Measurements from ENCODE around the gene CEP192. TPM values are rescaled to one million over a fixed set of nuclear protein-coding genes. Genes with fewer than 3 reads are reported as not detected.
"Not testable (repeated sequence)": the region's sequence is repeated elsewhere in the genome, so short reads cannot be mapped to it uniquely, and the experiment has no call there.

CEP192 gene
- polyA plus RNA-seq, 3 donors: 3.0 to 29.6 (median 3.7) TPM

- WGBS (ENCODE audit: insufficient coverage): 86% methylated on average over 1 of the region's 2 CpGs
- Mint-ChIP-seq H3K9me3 (peaks cover 7 to 38% (median 16%) of the 10 kb centered on the region in 7 donors), H3K27me3 (ENCODE audit: low read depth in 3 of 3) (peaks cover 0 to 1% (median 0%) of the 10 kb centered on the region in 3 donors), H3K4me1 (no peaks in the 10 kb centered on the region), H3K36me3 (peaks cover 86 to 99% of the 10 kb centered on the region in 2 donors), H3K27ac (peak overlapping the region in 1 of 7 donors; percentile 8), H3K4me3 (no peak overlapping the region)
- no peak for DNase-seq
- Histone ChIP-seq H3K4me2 (replicated peaks; ENCODE audit: extremely low read depth, low read length, poor library complexity, severe bottlenecking) (no peak overlapping the region), H3K36me3 (replicated peaks in 1 of 2; ENCODE audit: control insufficient read depth in 1 of 2, insufficient read depth in 2 of 2, low read length in 2 of 2) (peaks cover 42 to 62% of the 10 kb centered on the region in 2 donors), H3K27me3 (ENCODE audit: control insufficient read depth in 2 of 2, insufficient read depth in 2 of 2, low read length in 2 of 2) (no peaks in the 10 kb centered on the region), H3K27ac (ENCODE audit: low read depth in 1 of 2, low read length in 2 of 2) (no peak overlapping the region), H3K9ac (ENCODE audit: insufficient read depth, low read length, poor library complexity, severe bottlenecking) (no peak overlapping the region), H2AFZ (ENCODE audit: insufficient read depth, low read depth, low read length, poor library complexity, severe bottlenecking) (no peak overlapping the region), H3K79me2 (ENCODE audit: insufficient read depth, low read length) (no peaks in the 10 kb centered on the region), H4K20me1 (ENCODE audit: insufficient read depth, low read length) (no peaks in the 10 kb centered on the region), H3K4me1 (ENCODE audit: control insufficient read depth in 1 of 2, insufficient read depth in 2 of 2, low read length in 2 of 2) (no peaks in the 10 kb centered on the region), H3K4me3 (replicated peaks in 1 of 3; ENCODE audit: low read depth in 2 of 3, low read length in 3 of 3) (no peak overlapping the region), H3K9me3 (replicated peaks in 1 of 2; ENCODE audit: control insufficient read depth in 1 of 2, insufficient read depth in 1 of 2, low read length in 2 of 2) (no peaks in the 10 kb centered on the region)
- intact Hi-C loops (cut with micrococcal nuclease): no loop called here
- TF ChIP-seq, protein P1, sequence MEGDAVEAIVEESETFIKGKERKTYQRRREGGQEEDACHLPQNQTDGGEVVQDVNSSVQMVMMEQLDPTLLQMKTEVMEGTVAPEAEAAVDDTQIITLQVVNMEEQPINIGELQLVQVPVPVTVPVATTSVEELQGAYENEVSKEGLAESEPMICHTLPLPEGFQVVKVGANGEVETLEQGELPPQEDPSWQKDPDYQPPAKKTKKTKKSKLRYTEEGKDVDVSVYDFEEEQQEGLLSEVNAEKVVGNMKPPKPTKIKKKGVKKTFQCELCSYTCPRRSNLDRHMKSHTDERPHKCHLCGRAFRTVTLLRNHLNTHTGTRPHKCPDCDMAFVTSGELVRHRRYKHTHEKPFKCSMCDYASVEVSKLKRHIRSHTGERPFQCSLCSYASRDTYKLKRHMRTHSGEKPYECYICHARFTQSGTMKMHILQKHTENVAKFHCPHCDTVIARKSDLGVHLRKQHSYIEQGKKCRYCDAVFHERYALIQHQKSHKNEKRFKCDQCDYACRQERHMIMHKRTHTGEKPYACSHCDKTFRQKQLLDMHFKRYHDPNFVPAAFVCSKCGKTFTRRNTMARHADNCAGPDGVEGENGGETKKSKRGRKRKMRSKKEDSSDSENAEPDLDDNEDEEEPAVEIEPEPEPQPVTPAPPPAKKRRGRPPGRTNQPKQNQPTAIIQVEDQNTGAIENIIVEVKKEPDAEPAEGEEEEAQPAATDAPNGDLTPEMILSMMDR (IDR thresholded peaks at IDR 0.05): no peak
These were observed 86.3 kb downstream of the CEP192 start for GRCh38 chr18:13077473-13077872.

GRCh38 chr18:13078065-13078464 is 86.9 kb downstream of the CEP192 start:
- H3K4me2 ChIP-seq (replicated peaks; ENCODE audit: extremely low read depth, low read length, poor library complexity, severe bottlenecking); H3K9me3 ChIP-seq (replicated peaks in 1 of 2; ENCODE audit: control insufficient read depth in 1 of 2, insufficient read depth in 1 of 2, low read length in 2 of 2); H3K27ac Mint-ChIP-seq; H4K20me1 ChIP-seq (ENCODE audit: insufficient read depth, low read length); H3K4me3 Mint-ChIP-seq; H3K27me3 Mint-ChIP-seq (ENCODE audit: low read depth in 3 of 3); H3K27ac ChIP-seq (ENCODE audit: low read depth in 1 of 2, low read length in 2 of 2); H2AFZ ChIP-seq (ENCODE audit: insufficient read depth, low read depth, low read length, poor library complexity, severe bottlenecking); H3K9ac ChIP-seq (ENCODE audit: insufficient read depth, low read length, poor library complexity, severe bottlenecking); H3K27me3 ChIP-seq (ENCODE audit: control insufficient read depth in 2 of 2, insufficient read depth in 2 of 2, low read length in 2 of 2); H3K79me2 ChIP-seq (ENCODE audit: insufficient read depth, low read length); H3K4me1 Mint-ChIP-seq; DNase-seq; intact Hi-C loops (cut with micrococcal nuclease); H3K4me1 ChIP-seq (ENCODE audit: control insufficient read depth in 1 of 2, insufficient read depth in 2 of 2, low read length in 2 of 2); H3K4me3 ChIP-seq (replicated peaks in 1 of 3; ENCODE audit: low read depth in 2 of 3, low read length in 3 of 3): not testable (repeated sequence)
- peaks cover 8 to 38% (median 16%) of the 10 kb centered on the region in 7 donors for H3K9me3 Mint-ChIP-seq
- H3K36me3 ChIP-seq (replicated peaks in 1 of 2; ENCODE audit: control insufficient read depth in 1 of 2, insufficient read depth in 2 of 2, low read length in 2 of 2): peaks cover 36 to 58% of the 10 kb centered on the region in 2 donors
- H3K36me3 Mint-ChIP-seq: peaks cover 85 to 99% of the 10 kb centered on the region in 2 donors
